Measurements from ENCODE around the gene TAF3.

Gene TAF3

DNA sequence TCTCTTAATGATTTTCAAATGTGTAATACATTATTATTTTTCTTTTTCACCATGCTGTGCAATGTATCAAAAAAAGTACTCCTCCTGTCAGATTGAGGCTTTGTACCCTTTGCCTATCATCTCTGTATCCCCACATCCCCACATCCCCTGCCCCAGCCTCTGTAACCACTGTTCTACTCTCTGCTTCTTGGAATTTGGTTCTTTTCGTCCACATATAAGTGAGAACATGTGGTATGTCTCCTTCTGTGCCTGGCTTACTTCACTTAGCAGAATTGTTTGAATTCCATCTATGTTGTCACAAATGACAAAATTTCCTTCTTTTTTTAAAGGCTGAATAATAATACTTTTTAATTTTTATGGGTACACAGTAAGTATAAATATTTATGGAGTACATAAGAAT, 13.8 kb downstream of the TAF3 start:
- H3K4me3 ChIP-seq (ENCODE audit: low read depth, low read length): no peak overlapping the region
- TF ChIP-seq, protein P1, sequence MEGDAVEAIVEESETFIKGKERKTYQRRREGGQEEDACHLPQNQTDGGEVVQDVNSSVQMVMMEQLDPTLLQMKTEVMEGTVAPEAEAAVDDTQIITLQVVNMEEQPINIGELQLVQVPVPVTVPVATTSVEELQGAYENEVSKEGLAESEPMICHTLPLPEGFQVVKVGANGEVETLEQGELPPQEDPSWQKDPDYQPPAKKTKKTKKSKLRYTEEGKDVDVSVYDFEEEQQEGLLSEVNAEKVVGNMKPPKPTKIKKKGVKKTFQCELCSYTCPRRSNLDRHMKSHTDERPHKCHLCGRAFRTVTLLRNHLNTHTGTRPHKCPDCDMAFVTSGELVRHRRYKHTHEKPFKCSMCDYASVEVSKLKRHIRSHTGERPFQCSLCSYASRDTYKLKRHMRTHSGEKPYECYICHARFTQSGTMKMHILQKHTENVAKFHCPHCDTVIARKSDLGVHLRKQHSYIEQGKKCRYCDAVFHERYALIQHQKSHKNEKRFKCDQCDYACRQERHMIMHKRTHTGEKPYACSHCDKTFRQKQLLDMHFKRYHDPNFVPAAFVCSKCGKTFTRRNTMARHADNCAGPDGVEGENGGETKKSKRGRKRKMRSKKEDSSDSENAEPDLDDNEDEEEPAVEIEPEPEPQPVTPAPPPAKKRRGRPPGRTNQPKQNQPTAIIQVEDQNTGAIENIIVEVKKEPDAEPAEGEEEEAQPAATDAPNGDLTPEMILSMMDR (IDR thresholded peaks at IDR 0.05; ENCODE audit: low read depth, low read length): no peak

DNA sequence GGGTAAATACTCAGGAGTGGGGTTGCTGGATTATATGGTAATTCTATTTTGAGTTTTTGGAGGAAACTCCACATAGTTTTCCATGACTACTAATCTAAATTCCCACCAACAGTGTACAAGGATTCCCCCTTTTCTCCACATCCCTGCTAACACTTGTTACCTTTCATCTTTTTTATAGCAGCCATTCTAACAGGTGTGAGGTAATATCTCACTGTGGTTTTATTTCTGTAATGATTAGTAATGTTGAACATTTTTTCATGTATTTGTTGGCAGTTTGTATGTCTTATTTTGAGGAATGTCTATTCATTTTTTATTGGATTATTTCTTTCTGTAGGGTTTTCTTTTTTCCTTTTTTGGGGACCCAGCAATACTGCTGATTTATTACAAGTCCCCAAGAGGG, 14.9 kb downstream of the TAF3 start:
- no peak overlapping the region for H3K4me3 ChIP-seq (ENCODE audit: low read depth, low read length)
- TF ChIP-seq, protein P1 (IDR thresholded peaks at IDR 0.05; ENCODE audit: low read depth, low read length): no peak

DNA sequence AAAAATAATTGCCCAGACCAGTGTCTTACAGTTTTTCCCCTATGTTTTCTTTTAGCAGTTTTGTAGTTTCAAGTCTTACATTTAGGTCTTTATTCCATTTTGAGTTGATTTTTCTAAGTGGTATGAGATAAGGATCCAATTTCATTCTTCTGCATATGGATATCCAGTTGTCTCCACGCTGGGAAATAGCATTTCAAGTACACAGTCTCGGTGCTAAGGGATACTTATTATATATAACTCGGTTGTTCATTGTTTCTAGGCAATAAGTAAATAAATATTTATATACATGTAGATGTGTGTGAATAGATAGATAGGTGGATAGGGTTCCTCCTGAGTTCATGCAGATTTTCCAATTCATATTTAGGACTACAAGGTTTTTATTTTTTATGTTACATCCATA, 16.0 kb downstream of the TAF3 start:
- H3K4me3 ChIP-seq (ENCODE audit: low read depth, low read length): no peak overlapping the region
- TF ChIP-seq, protein P1 (IDR thresholded peaks at IDR 0.05; ENCODE audit: low read depth, low read length): no peak

DNA sequence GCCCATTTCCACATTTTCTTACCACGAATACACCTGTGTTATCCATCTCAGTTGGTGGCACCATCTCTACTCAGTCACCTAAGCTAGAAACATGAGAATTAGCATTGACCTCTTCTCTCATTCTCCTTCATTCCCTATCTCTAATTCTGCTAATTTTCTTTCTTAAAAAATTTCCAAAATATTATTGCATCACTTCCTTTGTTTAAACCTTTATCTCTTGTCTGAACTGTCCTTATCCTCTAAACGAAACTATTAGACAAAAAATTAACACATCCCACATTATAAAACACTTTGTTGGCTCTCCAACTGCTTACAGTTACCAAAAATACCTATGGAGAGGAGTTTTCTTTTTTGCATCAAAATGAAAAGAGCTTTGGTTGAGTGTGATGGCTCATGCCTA, 18.3 kb downstream of the TAF3 start:
- no peak overlapping the region for H3K4me3 ChIP-seq (ENCODE audit: low read depth, low read length)
- TF ChIP-seq, protein P1 (IDR thresholded peaks at IDR 0.05; ENCODE audit: low read depth, low read length): no peak

DNA sequence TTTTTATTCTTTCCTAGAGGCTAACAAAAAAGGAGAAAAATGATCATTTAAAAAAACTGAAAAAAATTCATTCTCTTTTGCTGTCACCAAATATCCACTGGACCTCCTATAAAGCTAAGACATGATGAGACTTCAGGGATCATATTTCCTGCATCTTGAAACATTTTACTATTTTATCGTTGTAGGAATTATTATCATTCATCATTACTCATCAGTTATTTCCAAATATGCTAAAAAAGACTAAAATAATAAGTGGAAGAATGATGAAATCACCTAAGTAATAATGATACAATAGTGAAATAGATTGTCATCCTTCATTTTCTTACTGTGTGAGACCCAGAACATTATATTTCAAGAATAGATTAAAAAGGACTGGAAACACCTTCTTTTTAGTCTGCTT, 28.3 kb downstream of the TAF3 start:
- H3K4me3 ChIP-seq (ENCODE audit: low read depth, low read length): no peak overlapping the region
- TF ChIP-seq, protein P1 (IDR thresholded peaks at IDR 0.05; ENCODE audit: low read depth, low read length): no peak

DNA sequence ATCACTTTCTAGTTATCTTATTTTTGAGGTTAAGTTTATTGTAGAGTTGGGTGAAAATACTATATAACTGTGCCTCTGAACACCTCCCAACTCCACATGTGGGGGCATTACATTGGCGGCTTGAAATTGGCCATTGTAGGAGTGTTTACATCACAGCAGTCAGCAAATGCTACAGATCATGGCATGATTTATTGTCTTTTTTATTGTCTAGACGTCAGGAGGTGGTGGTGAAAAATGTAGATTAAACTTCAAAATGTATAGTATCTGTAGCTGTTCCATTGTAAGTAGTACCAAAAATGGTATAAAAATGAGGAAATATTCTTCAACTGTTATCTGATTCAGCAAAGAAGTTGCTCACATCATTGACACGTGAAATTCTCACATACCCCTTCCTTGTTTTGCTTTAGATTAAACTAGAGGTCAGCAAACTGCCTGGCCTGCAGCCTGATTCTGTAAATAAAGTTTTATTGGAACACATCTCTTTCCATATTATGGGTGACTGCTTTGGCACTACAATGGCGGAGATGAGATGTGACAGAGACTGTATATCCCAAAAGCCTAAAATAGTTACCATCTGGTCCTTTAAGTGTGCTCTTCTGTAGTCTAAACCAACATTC, 35.0 kb downstream of the TAF3 start:
- TF ChIP-seq, protein P1 (IDR thresholded peaks at IDR 0.05; ENCODE audit: low read depth, low read length): no peak
- no peak overlapping the region for H3K4me3 ChIP-seq (ENCODE audit: low read depth, low read length)

DNA sequence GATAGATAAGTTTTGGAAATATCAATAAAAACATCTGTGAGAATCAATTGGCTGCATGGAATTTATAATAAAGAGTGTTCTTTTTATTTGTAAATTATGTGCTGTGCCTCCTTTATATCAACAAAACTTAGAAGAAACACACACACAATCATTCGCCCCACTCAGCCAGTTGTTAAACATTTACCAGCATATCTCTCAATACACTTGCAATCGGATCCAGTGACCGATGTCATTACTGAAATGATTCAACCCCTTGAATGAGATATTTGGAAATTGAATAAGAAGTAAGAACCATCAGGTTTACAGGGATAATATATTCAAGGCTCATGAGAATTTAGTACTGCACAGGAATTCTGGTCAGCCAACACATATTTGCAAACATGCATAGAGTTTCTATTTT, 35.6 kb downstream of the TAF3 start:
- H3K4me3 ChIP-seq (ENCODE audit: low read depth, low read length): no peak overlapping the region
- TF ChIP-seq, protein P1 (IDR thresholded peaks at IDR 0.05; ENCODE audit: low read depth, low read length): no peak
